H1 (cell line): Measurements from ENCODE around the gene DYRK1B. TPM values are rescaled to one million over a fixed set of nuclear protein-coding genes. Genes with fewer than 3 reads are reported as not detected.

Experiments
- CREB1 ChIP-seq: IDR thresholded peaks from 2 replicates; pipeline ENCODE4 v1.6.1; 2012; ENCODE audit warnings: inconsistent platforms
- EGR1 ChIP-seq: IDR thresholded peaks from 2 replicates; pipeline ENCODE4 v1.6.1; 2011; ENCODE audit warnings: low read depth, low read length, borderline replicate concordance
- KDM1A ChIP-seq: fragments of 200-600, 300-600 bp; sonication (generic); IDR thresholded peaks from 2 replicates; pipeline ENCODE4 v1.7.1; 2016; ENCODE audit warnings: mild to moderate bottlenecking, low read length, borderline replicate concordance
- MAFK ChIP-seq: IDR thresholded peaks from 2 replicates; pipeline ENCODE4 v1.6.1; 2012; ENCODE audit warnings: low read depth, mild to moderate bottlenecking, improper control_type of control experiment, low read length
- RNF2 ChIP-seq: fragments of 200-900, 300-1000 bp; sonication (generic); IDR thresholded peaks from 2 replicates; pipeline ENCODE4 v1.7.1; 2016; ENCODE audit warnings: borderline replicate concordance, low read depth, mild to moderate bottlenecking, antibody characterized with exemption, low read length; ENCODE audit not compliant: poor library complexity, severe bottlenecking; ENCODE audit errors: missing control alignments
- SIRT6 ChIP-seq: IDR thresholded peaks from one replicate; pipeline ENCODE4 v1.7.1; 2012; ENCODE audit warnings: low read length, inconsistent platforms
- TAF1 ChIP-seq: IDR thresholded peaks from 2 replicates; pipeline ENCODE4 v1.6.1; 2011; ENCODE audit warnings: mild to moderate bottlenecking, low read depth, low read length
- TAF7 ChIP-seq: optimal IDR thresholded peaks from 2 replicates; pipeline ENCODE3; 2011; ENCODE audit warnings: low read depth, mild to moderate bottlenecking, inconsistent platforms, low read length, moderate library complexity, borderline replicate concordance
- polyA plus RNA-seq, 7 experiments: library from polyadenylated mRNA; depleted of rRNA in 3 of 7; stranded (reverse) in 5 of 7; unstranded in 2 of 7; fragments of >200 nt in 5 of 7; fragments of 200-250 nt in 2 of 7; gene quantifications; 1 replicate in 5 of 7; 2 replicates in 1 of 7; 4 replicates in 1 of 7; pipeline versions ENCODE4 v1.2.1 to v1.2.3, GENCODE V29; 2011 to 2013; ENCODE audit warnings: missing spikeins in 2 of 7, mixed read lengths in 2 of 7
- total RNA-seq: library from RNA; stranded (reverse); fragmentation: NEBNext Ultra II Directional; extraction: Animal tissue kit (Norgen Biotek cat#: 25700); gene quantifications from 2 replicates; pipeline ENCODE4 v1.2.1, GENCODE V29; 2021
- TF ChIP-seq, protein P1 (sequence below): fragments of 300-600 bp; sonication (generic); IDR thresholded peaks from 2 replicates; pipeline ENCODE4 v1.7.1; 2012; ENCODE audit warnings: low read length, moderate library complexity, mild to moderate bottlenecking, inconsistent platforms; ENCODE audit not compliant: insufficient replicate concordance
- TF ChIP-seq, protein P2 (sequence below): IDR thresholded peaks from 2 replicates; pipeline ENCODE4 v1.6.1; 2012; ENCODE audit warnings: inconsistent platforms
- TF ChIP-seq, protein P3 (sequence below): IDR thresholded peaks from 2 replicates; pipeline ENCODE4 v1.6.1; 2011; ENCODE audit warnings: low read length, improper control_type of control experiment

Gene DYRK1B
- total and polyA plus RNA-seq, 2 of the 8 experiments (the other 6 are each of a cell fraction or from before 2014, with no cell fraction given): 6.9 to 14.8 TPM

DNA sequence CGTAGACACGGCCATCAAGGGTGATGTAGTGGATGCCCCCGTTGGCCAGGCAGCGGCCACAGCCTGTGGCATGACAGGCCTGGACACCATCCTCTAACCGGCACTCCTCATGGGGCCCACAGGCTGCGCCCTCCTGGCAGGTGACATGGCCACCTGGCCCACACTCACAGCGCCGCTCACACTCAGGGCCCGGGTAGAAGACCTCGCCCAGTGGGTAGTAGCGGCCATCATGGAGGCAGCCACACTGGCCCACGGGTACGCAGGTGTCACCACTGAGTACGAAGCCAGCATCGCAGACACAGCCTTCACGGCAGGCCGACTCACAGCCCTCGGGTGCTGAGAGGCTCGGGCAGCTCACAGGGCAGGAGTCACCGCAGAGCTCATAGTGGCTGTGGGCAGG is 39.4 kb upstream of the DYRK1B start (continued):
- TF ChIP-seq, protein P1, sequence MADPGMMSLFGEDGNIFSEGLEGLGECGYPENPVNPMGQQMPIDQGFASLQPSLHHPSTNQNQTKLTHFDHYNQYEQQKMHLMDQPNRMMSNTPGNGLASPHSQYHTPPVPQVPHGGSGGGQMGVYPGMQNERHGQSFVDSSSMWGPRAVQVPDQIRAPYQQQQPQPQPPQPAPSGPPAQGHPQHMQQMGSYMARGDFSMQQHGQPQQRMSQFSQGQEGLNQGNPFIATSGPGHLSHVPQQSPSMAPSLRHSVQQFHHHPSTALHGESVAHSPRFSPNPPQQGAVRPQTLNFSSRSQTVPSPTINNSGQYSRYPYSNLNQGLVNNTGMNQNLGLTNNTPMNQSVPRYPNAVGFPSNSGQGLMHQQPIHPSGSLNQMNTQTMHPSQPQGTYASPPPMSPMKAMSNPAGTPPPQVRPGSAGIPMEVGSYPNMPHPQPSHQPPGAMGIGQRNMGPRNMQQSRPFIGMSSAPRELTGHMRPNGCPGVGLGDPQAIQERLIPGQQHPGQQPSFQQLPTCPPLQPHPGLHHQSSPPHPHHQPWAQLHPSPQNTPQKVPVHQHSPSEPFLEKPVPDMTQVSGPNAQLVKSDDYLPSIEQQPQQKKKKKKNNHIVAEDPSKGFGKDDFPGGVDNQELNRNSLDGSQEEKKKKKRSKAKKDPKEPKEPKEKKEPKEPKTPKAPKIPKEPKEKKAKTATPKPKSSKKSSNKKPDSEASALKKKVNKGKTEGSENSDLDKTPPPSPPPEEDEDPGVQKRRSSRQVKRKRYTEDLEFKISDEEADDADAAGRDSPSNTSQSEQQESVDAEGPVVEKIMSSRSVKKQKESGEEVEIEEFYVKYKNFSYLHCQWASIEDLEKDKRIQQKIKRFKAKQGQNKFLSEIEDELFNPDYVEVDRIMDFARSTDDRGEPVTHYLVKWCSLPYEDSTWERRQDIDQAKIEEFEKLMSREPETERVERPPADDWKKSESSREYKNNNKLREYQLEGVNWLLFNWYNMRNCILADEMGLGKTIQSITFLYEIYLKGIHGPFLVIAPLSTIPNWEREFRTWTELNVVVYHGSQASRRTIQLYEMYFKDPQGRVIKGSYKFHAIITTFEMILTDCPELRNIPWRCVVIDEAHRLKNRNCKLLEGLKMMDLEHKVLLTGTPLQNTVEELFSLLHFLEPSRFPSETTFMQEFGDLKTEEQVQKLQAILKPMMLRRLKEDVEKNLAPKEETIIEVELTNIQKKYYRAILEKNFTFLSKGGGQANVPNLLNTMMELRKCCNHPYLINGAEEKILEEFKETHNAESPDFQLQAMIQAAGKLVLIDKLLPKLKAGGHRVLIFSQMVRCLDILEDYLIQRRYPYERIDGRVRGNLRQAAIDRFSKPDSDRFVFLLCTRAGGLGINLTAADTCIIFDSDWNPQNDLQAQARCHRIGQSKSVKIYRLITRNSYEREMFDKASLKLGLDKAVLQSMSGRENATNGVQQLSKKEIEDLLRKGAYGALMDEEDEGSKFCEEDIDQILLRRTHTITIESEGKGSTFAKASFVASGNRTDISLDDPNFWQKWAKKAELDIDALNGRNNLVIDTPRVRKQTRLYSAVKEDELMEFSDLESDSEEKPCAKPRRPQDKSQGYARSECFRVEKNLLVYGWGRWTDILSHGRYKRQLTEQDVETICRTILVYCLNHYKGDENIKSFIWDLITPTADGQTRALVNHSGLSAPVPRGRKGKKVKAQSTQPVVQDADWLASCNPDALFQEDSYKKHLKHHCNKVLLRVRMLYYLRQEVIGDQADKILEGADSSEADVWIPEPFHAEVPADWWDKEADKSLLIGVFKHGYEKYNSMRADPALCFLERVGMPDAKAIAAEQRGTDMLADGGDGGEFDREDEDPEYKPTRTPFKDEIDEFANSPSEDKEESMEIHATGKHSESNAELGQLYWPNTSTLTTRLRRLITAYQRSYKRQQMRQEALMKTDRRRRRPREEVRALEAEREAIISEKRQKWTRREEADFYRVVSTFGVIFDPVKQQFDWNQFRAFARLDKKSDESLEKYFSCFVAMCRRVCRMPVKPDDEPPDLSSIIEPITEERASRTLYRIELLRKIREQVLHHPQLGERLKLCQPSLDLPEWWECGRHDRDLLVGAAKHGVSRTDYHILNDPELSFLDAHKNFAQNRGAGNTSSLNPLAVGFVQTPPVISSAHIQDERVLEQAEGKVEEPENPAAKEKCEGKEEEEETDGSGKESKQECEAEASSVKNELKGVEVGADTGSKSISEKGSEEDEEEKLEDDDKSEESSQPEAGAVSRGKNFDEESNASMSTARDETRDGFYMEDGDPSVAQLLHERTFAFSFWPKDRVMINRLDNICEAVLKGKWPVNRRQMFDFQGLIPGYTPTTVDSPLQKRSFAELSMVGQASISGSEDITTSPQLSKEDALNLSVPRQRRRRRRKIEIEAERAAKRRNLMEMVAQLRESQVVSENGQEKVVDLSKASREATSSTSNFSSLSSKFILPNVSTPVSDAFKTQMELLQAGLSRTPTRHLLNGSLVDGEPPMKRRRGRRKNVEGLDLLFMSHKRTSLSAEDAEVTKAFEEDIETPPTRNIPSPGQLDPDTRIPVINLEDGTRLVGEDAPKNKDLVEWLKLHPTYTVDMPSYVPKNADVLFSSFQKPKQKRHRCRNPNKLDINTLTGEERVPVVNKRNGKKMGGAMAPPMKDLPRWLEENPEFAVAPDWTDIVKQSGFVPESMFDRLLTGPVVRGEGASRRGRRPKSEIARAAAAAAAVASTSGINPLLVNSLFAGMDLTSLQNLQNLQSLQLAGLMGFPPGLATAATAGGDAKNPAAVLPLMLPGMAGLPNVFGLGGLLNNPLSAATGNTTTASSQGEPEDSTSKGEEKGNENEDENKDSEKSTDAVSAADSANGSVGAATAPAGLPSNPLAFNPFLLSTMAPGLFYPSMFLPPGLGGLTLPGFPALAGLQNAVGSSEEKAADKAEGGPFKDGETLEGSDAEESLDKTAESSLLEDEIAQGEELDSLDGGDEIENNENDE: no peak
- TF ChIP-seq TAF7: no peak
- no peak for TF ChIP-seq KDM1A
- no peak for TF ChIP-seq CREB1
- no peak for TF ChIP-seq RNF2
- TF ChIP-seq, protein P2, sequence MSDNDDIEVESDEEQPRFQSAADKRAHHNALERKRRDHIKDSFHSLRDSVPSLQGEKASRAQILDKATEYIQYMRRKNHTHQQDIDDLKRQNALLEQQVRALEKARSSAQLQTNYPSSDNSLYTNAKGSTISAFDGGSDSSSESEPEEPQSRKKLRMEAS: no peak
- TF ChIP-seq, protein P3, sequence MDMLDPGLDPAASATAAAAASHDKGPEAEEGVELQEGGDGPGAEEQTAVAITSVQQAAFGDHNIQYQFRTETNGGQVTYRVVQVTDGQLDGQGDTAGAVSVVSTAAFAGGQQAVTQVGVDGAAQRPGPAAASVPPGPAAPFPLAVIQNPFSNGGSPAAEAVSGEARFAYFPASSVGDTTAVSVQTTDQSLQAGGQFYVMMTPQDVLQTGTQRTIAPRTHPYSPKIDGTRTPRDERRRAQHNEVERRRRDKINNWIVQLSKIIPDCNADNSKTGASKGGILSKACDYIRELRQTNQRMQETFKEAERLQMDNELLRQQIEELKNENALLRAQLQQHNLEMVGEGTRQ: no peak
- no peak for TF ChIP-seq TAF1
- no peak for TF ChIP-seq EGR1
- TF ChIP-seq MAFK: no peak
- TF ChIP-seq SIRT6: no peak
